T-helper 1 cell treated with Interleukin-12 subunit alpha and Interleukin-12 subunit beta and Interleukin-4 antibody, amounts not matched to agents 30 μg/mL and 1 μg/mL, for 36 hours (primary cell): ENCODE results near the gene ERAL1.
"Not testable (repeated sequence)": the region's sequence is repeated elsewhere in the genome, so short reads cannot be mapped to it uniquely, and the experiment has no call there.

Source experiments
- H3K27ac Mint-ChIP-seq: one replicate; pipeline ENCODE4 v1.8.0; 2021; ENCODE audit warnings: mild to moderate bottlenecking, mixed read lengths
- H3K27me3 Mint-ChIP-seq: one replicate; pipeline ENCODE4 v1.8.0; 2021; ENCODE audit warnings: low read depth, mixed read lengths
- H3K36me3 Mint-ChIP-seq: one replicate; pipeline ENCODE4 v1.8.0; 2021; ENCODE audit warnings: low read depth, mixed read lengths
- H3K4me1 Mint-ChIP-seq: one replicate; pipeline ENCODE4 v1.8.0; 2021; ENCODE audit warnings: low read depth, mixed read lengths
- H3K4me3 Mint-ChIP-seq: one replicate; pipeline ENCODE4 v1.8.0; 2021; ENCODE audit warnings: mild to moderate bottlenecking, moderate library complexity, mixed read lengths
- H3K9me3 Mint-ChIP-seq: one replicate; pipeline ENCODE4 v1.8.0; 2021; ENCODE audit warnings: mixed read lengths

The ERAL1 gene

GRCh38 chr17:28861393-28862203 is 6.8 kb downstream of the ERAL1 start:
- Mint-ChIP-seq H3K4me3 (no peak overlapping the region), H3K36me3 (peaks cover 21% of the 10 kb centered on the region), H3K27me3 (no peaks in the 10 kb centered on the region), H3K4me1 (peaks cover 7% of the 10 kb centered on the region), H3K9me3 (no peaks in the 10 kb centered on the region), H3K27ac (peak overlapping the region; percentile 4)

DNA sequence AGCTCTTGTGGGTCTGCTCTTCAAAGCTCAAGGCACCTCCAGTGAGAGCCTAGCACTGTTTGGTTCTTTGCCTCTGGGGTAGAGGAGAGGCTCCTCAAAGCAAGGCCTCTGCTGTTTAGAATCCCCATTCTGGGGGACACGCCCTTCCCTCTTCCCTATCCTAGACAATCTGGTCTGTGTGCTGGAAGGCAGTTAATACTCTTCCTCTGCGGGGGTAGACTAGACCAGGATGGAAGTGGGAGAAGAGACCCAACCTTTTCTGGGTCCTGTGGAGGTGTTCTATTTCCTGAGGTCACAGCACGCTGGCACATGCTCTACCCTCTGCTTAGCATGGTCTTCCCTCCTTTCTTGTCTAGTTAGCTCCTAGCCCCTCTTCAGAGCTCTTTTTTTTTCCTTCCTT is 7.7 kb downstream of the ERAL1 start:
- H3K36me3 Mint-ChIP-seq: peaks cover 21% of the 10 kb centered on the region
- H3K27ac Mint-ChIP-seq: no peak overlapping the region
- no peak overlapping the region for H3K4me3 Mint-ChIP-seq
- peaks cover 7% of the 10 kb centered on the region for H3K4me1 Mint-ChIP-seq
- no peaks in the 10 kb centered on the region for H3K27me3 Mint-ChIP-seq
- H3K9me3 Mint-ChIP-seq: no peaks in the 10 kb centered on the region

DNA sequence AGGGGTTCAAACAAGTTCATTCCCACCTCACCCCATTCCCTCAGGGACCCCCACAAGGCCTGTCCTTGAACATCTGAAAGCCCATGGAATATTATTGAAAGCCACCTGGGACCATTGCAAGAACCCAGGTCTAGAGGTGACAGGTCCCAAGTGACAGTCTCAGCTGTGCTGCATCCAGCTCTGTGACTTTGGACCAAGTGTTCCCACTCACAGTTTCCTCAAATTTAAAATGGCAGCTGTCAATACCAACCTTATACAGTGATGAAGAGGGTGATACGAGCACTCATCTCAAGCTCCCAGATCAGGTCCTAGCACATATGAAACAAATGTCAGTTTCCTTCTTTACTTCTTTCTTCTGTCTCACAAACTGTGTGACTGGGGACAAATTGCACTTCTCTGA is 9.1 kb downstream of the ERAL1 start:
- no peak overlapping the region for H3K27ac Mint-ChIP-seq
- H3K27me3 Mint-ChIP-seq: no peaks in the 10 kb centered on the region
- no peak overlapping the region for H3K4me3 Mint-ChIP-seq
- H3K36me3 Mint-ChIP-seq: peaks cover 10% of the 10 kb centered on the region
- H3K4me1 Mint-ChIP-seq: peaks cover 3% of the 10 kb centered on the region
- no peaks in the 10 kb centered on the region for H3K9me3 Mint-ChIP-seq

DNA sequence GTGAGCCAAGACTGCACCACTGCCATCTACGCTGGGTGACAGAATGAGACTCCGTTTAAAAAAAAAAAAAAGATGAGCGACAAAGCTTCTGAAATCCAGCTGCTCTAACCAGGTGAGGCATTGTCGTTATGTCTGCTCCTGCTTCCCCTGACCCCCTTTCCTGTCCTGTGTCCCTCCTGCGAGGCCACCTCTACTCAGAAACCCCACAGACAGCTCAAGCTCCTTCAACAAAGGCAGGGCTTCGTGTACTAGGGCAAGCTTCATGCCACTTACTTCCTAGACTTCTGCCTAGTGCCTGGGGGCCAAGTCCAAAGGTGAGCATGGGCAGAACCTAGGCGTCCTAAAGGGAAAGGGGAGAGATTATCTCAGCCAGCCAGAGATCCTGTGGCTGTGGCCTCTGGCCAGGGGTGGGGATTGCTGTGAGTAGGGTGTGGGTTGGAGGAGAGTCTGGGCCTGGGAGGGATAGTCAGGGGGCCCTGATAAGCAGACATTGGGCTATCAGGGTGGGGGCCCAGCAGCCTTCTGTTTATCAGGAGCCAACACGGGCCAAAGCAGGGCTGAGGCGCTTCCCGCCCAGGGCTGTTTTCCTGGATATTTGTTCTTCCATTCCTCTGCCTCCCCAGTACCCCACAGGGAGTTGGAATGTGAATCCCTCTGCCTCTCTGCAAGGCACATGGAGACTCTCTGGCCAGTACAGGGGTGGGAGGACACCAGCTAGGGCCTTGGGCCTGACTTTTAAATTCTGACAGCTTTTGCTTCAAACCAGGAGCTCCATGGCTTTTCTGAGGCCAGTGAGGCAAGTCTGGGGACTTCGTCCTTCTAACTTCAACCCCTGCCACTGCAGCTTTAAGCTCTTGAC is 10.4 kb downstream of the ERAL1 start:
- H3K4me3 Mint-ChIP-seq: no peak overlapping the region
- peaks cover 3% of the 10 kb centered on the region for H3K4me1 Mint-ChIP-seq
- no peak overlapping the region for H3K27ac Mint-ChIP-seq

GRCh38 chr17:28865946-28866752 is 11.3 kb downstream of the ERAL1 start:
- Mint-ChIP-seq H3K9me3 (no peaks in the 10 kb centered on the region), H3K27me3 (no peaks in the 10 kb centered on the region), H3K4me1 (peaks cover 6% of the 10 kb centered on the region), H3K27ac (no peak overlapping the region), H3K4me3 (no peak overlapping the region), H3K36me3 (peaks cover 1% of the 10 kb centered on the region)

More for the DNA sequence above, 10.4 kb downstream of the ERAL1 start:
- Mint-ChIP-seq H3K27me3 (no peaks in the 10 kb centered on the region), H3K9me3 (no peaks in the 10 kb centered on the region), H3K36me3 (peaks cover 6% of the 10 kb centered on the region)

- no peak overlapping the region for H3K4me3 Mint-ChIP-seq
- H3K27me3 Mint-ChIP-seq: no peaks in the 10 kb centered on the region
- H3K9me3 Mint-ChIP-seq: no peaks in the 10 kb centered on the region
- peaks cover 1% of the 10 kb centered on the region for H3K36me3 Mint-ChIP-seq
- no peak overlapping the region for H3K27ac Mint-ChIP-seq
- H3K4me1 Mint-ChIP-seq: peaks cover 8% of the 10 kb centered on the region
These were observed 12.5 kb downstream of the ERAL1 start for GRCh38 chr17:28867276-28867675.

- Mint-ChIP-seq H3K27me3 (no peaks in the 10 kb centered on the region), H3K27ac (peak overlapping the region; percentile 96), H3K4me3 (no peak overlapping the region), H3K9me3 (no peaks in the 10 kb centered on the region), H3K4me1 (peaks cover 7% of the 10 kb centered on the region), H3K36me3 (peaks cover 1% of the 10 kb centered on the region)
These were observed 16.3 kb downstream of the ERAL1 start for GRCh38 chr17:28871056-28871579.

DNA sequence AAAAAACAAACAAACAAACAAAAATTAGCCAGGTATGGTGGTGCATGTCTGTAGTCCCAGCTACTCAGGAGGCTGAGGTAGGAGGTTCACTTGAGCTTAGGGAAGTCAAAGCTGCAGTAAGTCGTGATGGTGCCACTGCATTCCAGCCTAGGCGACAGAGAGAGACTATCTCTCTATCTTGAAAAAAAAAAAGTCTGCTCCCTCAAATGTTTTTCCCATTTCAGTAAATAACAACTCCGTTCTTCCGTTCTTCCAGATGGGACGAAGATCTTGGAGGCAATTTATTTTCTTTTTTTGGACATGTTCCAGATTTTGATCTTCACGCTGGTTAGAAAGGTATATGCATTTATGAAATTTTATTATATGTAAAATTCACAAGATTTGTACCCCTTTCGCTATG is 19.0 kb downstream of the ERAL1 start:
- H3K4me3 Mint-ChIP-seq: no peak overlapping the region
- no peaks in the 10 kb centered on the region for H3K9me3 Mint-ChIP-seq
- H3K4me1 Mint-ChIP-seq: peaks cover 7% of the 10 kb centered on the region
- H3K27me3 Mint-ChIP-seq: no peaks in the 10 kb centered on the region
- no peak overlapping the region for H3K27ac Mint-ChIP-seq
- peaks cover 10% of the 10 kb centered on the region for H3K36me3 Mint-ChIP-seq

DNA sequence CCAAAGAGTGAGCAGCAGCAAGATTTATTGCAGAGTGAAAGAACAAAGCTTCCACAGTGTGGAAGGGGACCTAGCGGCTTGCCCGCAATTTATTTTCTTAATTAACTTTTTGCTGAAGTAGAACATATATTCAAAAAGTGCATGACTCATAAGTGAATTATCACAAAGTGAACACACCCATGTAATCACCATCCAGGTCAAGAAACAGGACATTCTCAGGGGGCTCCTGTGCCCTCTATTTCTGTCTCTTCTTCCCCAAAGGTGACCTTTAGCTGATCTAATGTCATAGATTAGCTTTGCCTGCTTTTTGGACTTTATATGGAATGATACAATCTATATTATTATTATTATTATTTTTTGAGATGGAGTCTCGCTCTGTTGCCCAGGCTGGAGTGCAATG is 19.9 kb downstream of the ERAL1 start:
- Mint-ChIP-seq H3K36me3 (peaks cover 14% of the 10 kb centered on the region), H3K27ac (no peak overlapping the region), H3K27me3 (no peaks in the 10 kb centered on the region), H3K4me1 (peaks cover 7% of the 10 kb centered on the region), H3K9me3 (no peaks in the 10 kb centered on the region), H3K4me3 (no peak overlapping the region)

- no peak overlapping the region for H3K27ac Mint-ChIP-seq
- peaks cover 6% of the 10 kb centered on the region for H3K4me1 Mint-ChIP-seq
- H3K36me3 Mint-ChIP-seq: peaks cover 25% of the 10 kb centered on the region
- H3K9me3 Mint-ChIP-seq: no peaks in the 10 kb centered on the region
- no peak overlapping the region for H3K4me3 Mint-ChIP-seq
- no peaks in the 10 kb centered on the region for H3K27me3 Mint-ChIP-seq
These were observed 21.2 kb downstream of the ERAL1 start for GRCh38 chr17:28875848-28876550.

DNA sequence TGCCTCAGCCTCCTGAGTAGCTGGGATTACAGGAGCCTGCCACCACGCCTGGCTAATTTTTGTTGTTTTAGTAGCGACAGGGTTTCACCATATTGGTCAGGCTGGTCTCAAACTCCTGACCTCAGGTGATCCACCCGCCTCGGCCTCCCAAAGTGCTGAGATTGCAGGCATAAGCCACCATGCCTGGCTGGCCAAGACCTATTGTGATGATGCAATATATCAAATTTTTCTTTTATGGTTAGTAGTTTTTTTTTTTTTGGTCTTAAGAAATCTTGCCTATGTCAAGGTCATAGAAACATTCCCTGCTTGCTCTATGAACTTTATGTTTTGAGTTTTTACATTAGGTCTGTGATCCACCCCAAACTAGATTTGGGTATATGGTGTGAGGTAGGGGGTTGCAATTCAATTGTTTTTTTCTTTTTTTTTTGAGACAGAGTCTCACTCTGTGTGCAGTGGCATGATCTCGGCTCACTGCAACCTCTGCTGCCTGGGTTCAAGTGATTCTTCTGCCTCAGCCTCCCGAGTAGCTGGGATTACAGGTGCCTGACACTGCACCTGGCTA is 22.4 kb downstream of the ERAL1 start:
- not testable (repeated sequence) for H3K9me3 Mint-ChIP-seq, H3K4me3 Mint-ChIP-seq, H3K27ac Mint-ChIP-seq, H3K27me3 Mint-ChIP-seq, H3K4me1 Mint-ChIP-seq
- H3K36me3 Mint-ChIP-seq: peaks cover 30% of the 10 kb centered on the region

- no peaks in the 10 kb centered on the region for H3K9me3 Mint-ChIP-seq
- H3K27ac Mint-ChIP-seq: no peak overlapping the region
- H3K27me3 Mint-ChIP-seq: no peaks in the 10 kb centered on the region
- no peak overlapping the region for H3K4me3 Mint-ChIP-seq
- peaks cover 34% of the 10 kb centered on the region for H3K36me3 Mint-ChIP-seq
- peaks cover 2% of the 10 kb centered on the region for H3K4me1 Mint-ChIP-seq
These were observed 23.5 kb downstream of the ERAL1 start for GRCh38 chr17:28878158-28878910.

DNA sequence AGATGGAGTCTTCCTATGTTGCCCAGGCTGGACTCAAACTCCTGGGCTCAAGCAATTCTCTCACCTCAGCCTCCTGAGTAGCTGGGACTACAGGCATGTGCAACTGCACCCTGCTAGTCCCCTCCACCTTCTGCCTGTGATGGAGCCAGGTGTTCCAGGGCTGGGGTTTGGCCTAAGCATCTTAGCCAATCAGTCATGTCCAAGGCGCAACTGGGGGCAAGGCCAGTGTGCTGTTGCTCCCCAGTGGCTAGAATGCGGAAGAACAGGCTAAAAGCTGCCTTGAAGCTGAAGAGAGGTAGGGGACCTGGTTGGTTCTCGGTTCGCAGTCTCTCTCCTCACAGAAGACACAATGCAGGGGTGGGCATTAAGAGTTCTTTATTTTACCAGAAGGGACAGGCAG is 24.2 kb downstream of the ERAL1 start:
- Mint-ChIP-seq H3K9me3 (no peaks in the 10 kb centered on the region), H3K4me1 (peaks cover 2% of the 10 kb centered on the region), H3K36me3 (peaks cover 36% of the 10 kb centered on the region), H3K27me3 (no peaks in the 10 kb centered on the region), H3K4me3 (no peak overlapping the region), H3K27ac (no peak overlapping the region)
